HUES64 (cell line): Measurements from ENCODE around the gene SLC6A17.

Source experiments
- H3K27ac ChIP-seq: 2 replicates; pipeline ENCODE4 v1.7.0; 2013; ENCODE audit warnings: low read depth, low read length, inconsistent platforms
- H3K27me3 ChIP-seq: 2 replicates; pipeline ENCODE4 v1.6.1; 2013; ENCODE audit warnings: mild to moderate bottlenecking, low read length; ENCODE audit not compliant: insufficient read depth
- H3K36me3 ChIP-seq: 2 replicates; pipeline ENCODE4 v1.6.1; 2013; ENCODE audit warnings: mild to moderate bottlenecking, low read length; ENCODE audit not compliant: insufficient read depth
- H3K4me1 ChIP-seq: 2 replicates; pipeline ENCODE4 v1.6.1; 2013; ENCODE audit warnings: mild to moderate bottlenecking, low read length, moderate library complexity; ENCODE audit not compliant: insufficient read depth
- H3K4me3 ChIP-seq: 2 replicates; pipeline ENCODE4 v1.5.1; 2013; ENCODE audit warnings: mild to moderate bottlenecking, low read length, moderate library complexity
- H3K9ac ChIP-seq: 2 replicates; pipeline ENCODE4 v1.6.1; 2013; ENCODE audit warnings: mild to moderate bottlenecking, low read depth, low read length
- H3K9me3 ChIP-seq: 2 replicates; pipeline ENCODE4 v1.6.1; 2013; ENCODE audit warnings: low read depth, low read length; ENCODE audit not compliant: insufficient read depth
- WGBS: fragments of 150-250, 120-280 bp; methylation state at CpG from one replicate; pipeline ENCODE4 v1.1.7; 2013; ENCODE audit warnings: missing lambda C conversion rate; 5-methylcytosine and 5-hydroxymethylcytosine counted together

SLC6A17 gene

DNA sequence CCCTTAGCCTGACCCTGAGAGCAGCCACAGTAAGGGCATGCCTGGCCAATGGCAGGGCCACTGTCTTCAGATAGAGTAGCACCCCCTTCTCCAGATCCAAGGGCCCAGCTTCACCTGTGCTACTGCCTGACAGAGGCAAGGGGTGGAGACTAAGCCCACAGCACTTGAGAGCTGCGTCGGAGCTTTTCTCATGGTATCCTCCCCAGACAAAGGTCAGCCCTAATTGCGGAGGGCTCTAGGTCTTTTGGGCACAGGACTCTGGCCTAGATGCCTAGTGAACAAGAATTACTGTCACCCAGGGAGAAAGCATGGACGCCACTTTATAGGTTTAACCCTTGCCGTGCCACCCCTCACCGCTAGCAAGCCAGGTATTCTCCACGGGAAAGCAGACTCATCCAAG, 74.9 kb downstream of the SLC6A17 start:
- Histone ChIP-seq H3K4me1 (no peaks in the 10 kb centered on the region), H3K9ac (no peak overlapping the region), H3K27me3 (no peaks in the 10 kb centered on the region), H3K4me3 (no peak overlapping the region), H3K27ac (no peak overlapping the region), H3K36me3 (peaks cover 3% of the 10 kb centered on the region; the same call in 1 of the 2 replicates), H3K9me3 (no peaks in the 10 kb centered on the region)
- 83% methylated on average over 7 of the region's 7 CpGs for WGBS

DNA sequence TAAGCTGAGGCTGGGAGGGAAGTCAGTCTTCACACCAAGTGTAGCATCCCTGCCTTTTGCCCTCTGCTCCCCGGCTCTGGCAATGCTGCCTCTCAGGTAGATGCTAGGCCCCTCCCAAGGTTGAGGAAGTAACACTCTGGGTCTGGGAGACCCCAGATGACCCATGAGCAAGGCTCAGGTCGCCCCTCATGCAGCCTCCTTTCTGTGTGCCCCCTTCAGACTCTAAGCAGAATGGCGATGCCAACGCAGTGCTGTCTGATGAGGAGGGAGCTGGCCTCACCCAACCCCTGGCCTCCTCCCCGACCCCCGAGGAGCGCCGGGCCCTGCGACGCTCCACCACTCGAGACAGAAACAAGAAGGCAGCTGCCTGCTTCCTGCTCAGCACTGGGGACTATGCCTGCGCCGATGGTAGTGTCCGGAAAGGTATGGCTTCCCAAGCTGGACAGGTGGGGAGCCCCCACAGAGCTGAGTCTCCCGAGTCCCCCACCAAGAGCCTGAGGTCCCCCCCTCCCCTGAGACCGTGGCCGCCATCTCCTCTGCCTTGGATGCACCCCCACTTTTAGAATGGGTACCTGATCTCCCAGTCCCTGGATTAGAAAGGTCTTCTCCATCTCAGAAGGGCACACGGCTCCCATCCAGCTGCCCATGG, 75.6 kb downstream of the SLC6A17 start:
- no peaks in the 10 kb centered on the region for H3K27me3 ChIP-seq
- peaks cover 3% of the 10 kb centered on the region; the same call in 1 of the 2 replicates for H3K36me3 ChIP-seq
- 95% methylated on average over 18 of the region's 18 CpGs for WGBS
- no peaks in the 10 kb centered on the region for H3K4me1 ChIP-seq
- no peak overlapping the region for H3K9ac ChIP-seq
- no peaks in the 10 kb centered on the region for H3K9me3 ChIP-seq
- no peak overlapping the region for H3K27ac ChIP-seq
- no peak overlapping the region for H3K4me3 ChIP-seq

DNA sequence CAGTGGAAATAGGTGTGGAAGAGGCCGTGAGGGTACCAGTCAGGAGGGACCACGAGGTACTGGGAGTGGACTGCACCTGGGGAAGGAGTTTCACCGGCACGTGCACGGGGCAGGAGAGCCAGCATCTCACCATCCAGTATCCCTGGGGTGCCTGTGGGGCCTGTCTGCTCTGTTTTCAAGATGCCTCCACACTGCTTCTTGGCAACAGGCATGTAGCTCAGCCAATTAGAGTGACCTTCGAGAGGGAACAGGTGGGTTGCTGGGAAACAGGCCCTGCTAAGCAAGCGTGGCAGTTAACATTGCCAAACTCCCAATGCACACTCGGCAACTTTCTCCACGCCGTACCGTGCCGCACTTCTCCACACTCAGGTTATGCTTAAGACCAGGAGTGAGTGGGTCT, 77.5 kb downstream of the SLC6A17 start:
- H3K36me3 ChIP-seq, result peaks cover 3% of the 10 kb centered on the region; the same call in 1 of the 2 replicates
- H3K4me3 ChIP-seq, result no peak overlapping the region
- 95% methylated on average over 12 of the region's 12 CpGs for WGBS
- no peaks in the 10 kb centered on the region for H3K9me3 ChIP-seq
- H3K27ac ChIP-seq, result no peak overlapping the region
- no peaks in the 10 kb centered on the region for H3K27me3 ChIP-seq
- H3K9ac ChIP-seq, result no peak overlapping the region
- H3K4me1 ChIP-seq, result no peaks in the 10 kb centered on the region

DNA sequence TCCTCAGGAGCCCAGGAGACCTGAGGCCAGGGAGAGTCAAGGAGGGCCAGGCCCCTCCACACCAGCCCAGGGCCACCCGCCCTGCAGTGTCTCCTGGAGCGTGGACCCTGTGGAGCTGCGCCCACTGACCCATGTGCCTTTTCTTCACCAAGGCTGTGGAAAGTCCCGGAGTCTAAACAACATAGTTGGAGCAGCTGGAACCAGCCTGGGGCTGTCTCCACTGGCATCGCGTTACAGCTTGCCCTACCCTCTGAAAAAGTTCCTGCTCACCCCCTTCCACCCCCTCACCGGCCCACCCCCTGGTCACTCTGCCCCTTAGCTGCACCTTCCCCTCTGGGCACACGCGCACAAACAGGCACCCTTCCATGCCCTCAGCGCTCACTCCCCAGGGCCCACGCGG, 78.1 kb downstream of the SLC6A17 start:
- no peak overlapping the region for H3K9ac ChIP-seq
- H3K27ac ChIP-seq, result no peak overlapping the region
- H3K36me3 ChIP-seq, result peaks cover 3% of the 10 kb centered on the region; the same call in 1 of the 2 replicates
- H3K4me1 ChIP-seq, result no peaks in the 10 kb centered on the region
- H3K9me3 ChIP-seq, result no peaks in the 10 kb centered on the region
- H3K4me3 ChIP-seq, result no peak overlapping the region
- WGBS, result 95% methylated on average over 11 of the region's 12 CpGs
- H3K27me3 ChIP-seq, result no peaks in the 10 kb centered on the region

DNA sequence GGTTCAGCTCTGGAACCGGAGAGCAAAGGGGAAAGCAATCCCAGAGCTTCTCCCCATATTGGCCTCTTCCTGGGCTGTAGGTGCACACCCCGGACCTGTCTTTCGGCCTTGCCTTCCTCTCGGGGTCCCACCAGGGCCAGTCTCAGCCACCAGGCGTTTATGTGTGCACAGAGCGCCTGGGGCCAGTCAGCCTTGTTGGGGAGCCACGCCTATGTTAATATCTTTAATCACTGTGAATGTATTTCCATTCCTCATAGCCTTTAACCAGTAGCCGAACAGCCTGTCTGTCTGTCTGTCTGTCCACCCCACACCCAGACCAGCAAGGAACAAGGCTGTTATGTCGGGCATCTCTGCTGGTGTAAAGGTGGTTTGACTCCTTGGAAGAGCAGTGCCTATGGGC, 78.6 kb downstream of the SLC6A17 start:
- Histone ChIP-seq H3K9ac (no peak overlapping the region; the same call in 1 of the 2 replicates), H3K9me3 (no peaks in the 10 kb centered on the region), H3K36me3 (peaks cover 2% of the 10 kb centered on the region; the same call in 1 of the 2 replicates), H3K27ac (no peak overlapping the region), H3K4me3 (no peak overlapping the region), H3K4me1 (0 out of 2 replicates have a peak, but pooled peaks cover under 1% of the 10 kb centered on the region), H3K27me3 (no peaks in the 10 kb centered on the region)
- WGBS, result 94% methylated on average over 9 of the region's 9 CpGs

DNA sequence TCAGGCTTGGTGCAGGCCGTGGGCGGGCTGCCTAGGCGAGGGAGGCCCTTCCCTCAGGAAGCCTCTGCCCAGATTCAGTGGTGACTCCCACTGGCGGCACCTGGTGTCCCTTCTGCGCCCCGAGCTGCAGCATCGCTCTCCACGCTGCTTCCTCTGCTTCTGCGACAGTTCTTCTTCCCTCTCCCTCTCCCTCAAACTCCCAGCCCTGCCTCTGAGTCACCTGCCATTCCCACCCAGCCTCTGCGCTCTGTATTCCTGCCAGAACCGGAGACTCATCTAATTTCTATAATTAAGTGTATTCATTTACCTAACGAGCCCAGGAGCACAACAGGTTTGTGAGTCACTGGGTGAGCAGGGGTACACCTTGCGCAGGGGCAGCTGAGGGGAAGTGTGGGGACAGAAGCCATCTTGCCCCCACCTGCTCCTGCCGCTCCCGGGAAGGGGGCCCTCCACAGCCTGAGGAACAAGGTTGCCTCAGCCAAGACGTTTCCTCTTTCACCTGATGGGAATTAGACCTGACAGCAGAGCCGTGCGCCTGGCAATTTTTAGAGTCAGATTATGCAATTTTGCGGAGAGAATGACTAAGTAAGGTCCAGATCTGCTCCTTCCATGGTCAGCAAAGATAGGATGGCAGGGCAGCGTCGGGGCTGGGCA, 79.2 kb downstream of the SLC6A17 start:
- H3K4me3 ChIP-seq, result no peak overlapping the region
- no peaks in the 10 kb centered on the region for H3K27me3 ChIP-seq
- no peak overlapping the region for H3K9ac ChIP-seq
- H3K27ac ChIP-seq, result no peak overlapping the region
- peaks cover 5% of the 10 kb centered on the region; the same call in 1 of the 2 replicates for H3K4me1 ChIP-seq
- H3K9me3 ChIP-seq, result no peaks in the 10 kb centered on the region
- H3K36me3 ChIP-seq, result no peaks in the 10 kb centered on the region
- WGBS, result 88% methylated on average over 21 of the region's 21 CpGs

DNA sequence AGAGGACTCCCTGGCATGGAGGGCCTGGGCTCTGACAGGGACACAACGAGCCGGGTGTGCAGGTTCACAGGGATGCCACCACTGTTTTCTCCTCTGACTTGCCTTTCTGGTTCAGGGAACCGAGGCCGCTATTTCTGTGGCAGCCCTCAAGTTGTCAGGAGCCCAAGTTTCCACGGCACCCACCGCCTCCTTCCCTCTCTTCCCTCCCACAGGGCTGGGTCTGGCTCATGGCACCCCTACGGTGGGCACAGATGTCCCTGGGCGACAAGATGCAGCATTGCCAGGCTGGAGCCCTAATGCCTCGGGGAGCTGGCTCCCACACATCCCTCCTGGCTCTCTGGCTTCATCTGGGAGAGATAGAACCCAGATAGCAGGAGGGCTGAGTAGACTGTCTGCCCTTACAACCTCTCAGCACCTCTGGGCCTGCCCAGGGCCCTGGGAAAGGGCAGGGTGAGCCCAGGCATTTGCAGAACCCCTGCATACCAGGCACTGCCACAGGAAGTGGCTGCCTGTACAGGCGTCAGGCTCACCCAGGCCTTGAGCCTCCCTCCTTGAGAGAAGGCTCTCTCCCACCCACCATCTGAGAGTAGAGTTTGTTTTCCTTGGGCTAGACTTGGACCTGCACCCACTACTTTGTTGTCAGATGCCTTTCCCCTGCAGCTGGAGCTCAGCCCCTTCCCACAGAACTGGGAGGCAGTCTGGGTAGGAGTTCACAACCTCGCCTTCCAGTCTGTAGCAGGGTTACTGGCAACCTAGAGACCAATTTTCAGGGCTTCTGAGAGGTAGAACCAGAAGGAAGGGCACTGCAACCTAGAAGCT, 80.3 kb downstream of the SLC6A17 start:
- no peak overlapping the region for H3K27ac ChIP-seq
- H3K27me3 ChIP-seq, result no peaks in the 10 kb centered on the region

DNA sequence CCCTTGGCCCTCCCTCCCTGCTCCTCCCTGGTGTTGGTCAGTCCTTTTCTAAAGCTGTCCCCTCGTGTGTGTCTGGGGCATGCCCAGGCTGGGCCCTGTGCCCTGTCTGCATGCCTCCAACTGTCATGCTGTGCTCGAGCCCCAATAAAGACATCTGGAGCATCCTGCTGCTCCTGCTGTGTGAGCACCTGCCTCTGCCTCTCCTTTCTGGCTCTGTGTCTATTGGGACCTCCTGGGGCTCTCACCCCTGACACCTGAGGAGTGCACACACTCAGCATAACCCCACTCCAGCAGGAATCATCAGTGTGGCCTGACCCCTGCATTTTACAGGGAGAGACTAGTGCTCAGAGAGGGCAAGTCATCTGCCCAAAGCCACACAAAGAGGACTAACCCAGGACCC, 83.6 kb downstream of the SLC6A17 start:
- WGBS, result 69% methylated on average over 2 of the region's 2 CpGs
- Histone ChIP-seq H3K27me3 (no peaks in the 10 kb centered on the region), H3K4me1 (peaks cover 24% of the 10 kb centered on the region; the same call in 1 of the 2 replicates), H3K9ac (no peak overlapping the region), H3K4me3 (no peak overlapping the region), H3K36me3 (no peaks in the 10 kb centered on the region), H3K9me3 (no peaks in the 10 kb centered on the region), H3K27ac (no peak overlapping the region)

More for the DNA sequence above, 80.3 kb downstream of the SLC6A17 start:
- H3K9ac ChIP-seq, result no peak overlapping the region
- no peaks in the 10 kb centered on the region for H3K36me3 ChIP-seq
- H3K4me1 ChIP-seq, result peaks cover 13% of the 10 kb centered on the region; the same call in 1 of the 2 replicates
- H3K4me3 ChIP-seq, result no peak overlapping the region
- H3K9me3 ChIP-seq, result no peaks in the 10 kb centered on the region
- WGBS, result 91% methylated on average over 11 of the region's 11 CpGs

DNA sequence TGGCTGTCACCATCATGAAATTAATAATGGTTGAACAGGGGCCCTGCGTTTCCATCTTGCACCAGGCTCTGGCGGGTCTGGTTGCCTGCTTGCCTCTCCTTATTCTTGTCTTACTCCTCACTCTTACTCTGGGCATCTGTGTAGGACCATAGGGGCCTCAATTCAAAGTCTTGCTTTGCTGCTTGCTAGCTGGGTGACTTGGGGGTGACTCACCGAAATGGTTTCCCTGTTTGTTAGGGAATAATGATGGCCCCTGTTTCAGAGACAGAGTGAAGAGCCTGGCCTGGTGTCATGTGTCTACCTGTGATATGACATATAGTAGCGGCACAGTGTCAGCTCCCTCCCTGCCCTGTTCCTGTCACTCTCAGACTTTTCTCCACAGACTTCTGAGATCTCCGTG, 84.4 kb downstream of the SLC6A17 start:
- Histone ChIP-seq H3K4me1 (peaks cover 24% of the 10 kb centered on the region; the same call in 1 of the 2 replicates), H3K27ac (no peak overlapping the region), H3K36me3 (no peaks in the 10 kb centered on the region), H3K4me3 (no peak overlapping the region), H3K9me3 (no peaks in the 10 kb centered on the region), H3K9ac (no peak overlapping the region), H3K27me3 (no peaks in the 10 kb centered on the region)
- 91% methylated on average over 5 of the region's 5 CpGs for WGBS

DNA sequence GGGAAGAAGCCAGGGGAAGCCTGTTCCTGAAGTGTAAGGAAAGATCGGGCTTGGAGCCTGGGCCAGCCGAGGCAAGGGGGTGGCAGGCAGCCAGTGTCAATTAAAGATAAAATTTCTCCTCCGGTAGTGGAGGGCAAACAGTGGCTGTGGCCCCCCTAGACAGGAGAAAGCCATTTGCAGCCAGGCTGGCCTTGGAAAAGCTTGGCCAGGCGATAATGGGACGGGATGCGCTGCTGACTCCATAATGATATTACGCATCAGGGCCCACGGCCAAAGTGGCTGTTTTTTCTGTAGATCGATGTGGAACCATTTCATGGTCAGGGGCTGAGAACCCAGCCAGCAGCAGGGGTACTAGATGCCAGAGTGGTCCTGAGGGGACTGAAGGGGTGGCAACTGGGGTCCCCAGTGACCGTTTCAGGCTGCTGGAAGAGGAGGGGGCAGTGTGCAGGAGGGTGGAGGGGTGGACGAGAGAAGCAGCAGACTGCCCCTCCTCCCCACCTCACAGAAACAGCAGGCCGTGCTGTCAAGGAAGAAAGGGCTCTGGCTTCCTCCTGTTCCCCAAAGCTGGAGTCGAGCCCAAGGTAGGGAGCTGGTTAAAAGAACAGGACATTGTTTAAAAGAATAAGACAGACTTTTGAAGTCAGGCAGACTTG, 85.0 kb downstream of the SLC6A17 start:
- Histone ChIP-seq H3K36me3 (no peaks in the 10 kb centered on the region), H3K9ac (no peak overlapping the region), H3K27me3 (no peaks in the 10 kb centered on the region), H3K9me3 (no peaks in the 10 kb centered on the region), H3K4me1 (peaks cover 24% of the 10 kb centered on the region; the same call in 1 of the 2 replicates), H3K4me3 (no peak overlapping the region), H3K27ac (no peak overlapping the region)
- 82% methylated on average over 12 of the region's 13 CpGs for WGBS
